GM18505 (cell line): ENCODE measurements around the gene COL26A1.

Experiments
- ATAC-seq: cut with Tn5 transposase; IDR thresholded peaks from one replicate; pipeline ENCODE4 v1.9.1; 2021; ENCODE audit not compliant: unreplicated experiment
- POLR2A ChIP-seq: IDR thresholded peaks from 4 replicates; pipeline ENCODE4 v1.6.1; 2011; ENCODE audit warnings: borderline replicate concordance; ENCODE audit not compliant: insufficient read depth, insufficient read length; ENCODE audit errors: extremely low read depth

COL26A1 gene

GRCh38 chr7:101352920-101353308 lies 9.8 kb upstream of the COL26A1 start:
- ATAC-seq = no peak
- no peak for TF ChIP-seq POLR2A

GRCh38 chr7:101357433-101357832 lies 5.2 kb upstream of the COL26A1 start:
- TF ChIP-seq POLR2A = no peak
- ATAC-seq = no peak

- ATAC-seq = no peak
These were observed 590 bp downstream of the COL26A1 start for GRCh38 chr7:101363196-101363733.

GRCh38 chr7:101363734-101364374 lies 1.2 kb downstream of the COL26A1 start:
- peak; percentile 61 for ATAC-seq
- TF ChIP-seq POLR2A = no peak

More at GRCh38 chr7:101363196-101363733, 590 bp downstream of the COL26A1 start:
- no peak for TF ChIP-seq POLR2A

- no peak for ATAC-seq
- TF ChIP-seq POLR2A = no peak
These were observed 3.3 kb downstream of the COL26A1 start for GRCh38 chr7:101365956-101366355.

- TF ChIP-seq POLR2A = no peak
These were observed 5.0 kb downstream of the COL26A1 start for GRCh38 chr7:101367676-101368075.

GRCh38 chr7:101368422-101369165 lies 5.9 kb downstream of the COL26A1 start:
- TF ChIP-seq POLR2A = no peak
- no peak for ATAC-seq

More at GRCh38 chr7:101367676-101368075, 5.0 kb downstream of the COL26A1 start:
- no peak for ATAC-seq

- no peak for ATAC-seq
- no peak for TF ChIP-seq POLR2A
These were observed 8.2 kb downstream of the COL26A1 start for GRCh38 chr7:101370836-101371235.

GRCh38 chr7:101373812-101374614 lies 11.3 kb downstream of the COL26A1 start:
- TF ChIP-seq POLR2A = no peak
- ATAC-seq = no peak

GRCh38 chr7:101374990-101375389 lies 12.3 kb downstream of the COL26A1 start:
- ATAC-seq = no peak

GRCh38 chr7:101376601-101377000 lies 13.9 kb downstream of the COL26A1 start:
- TF ChIP-seq POLR2A = no peak
- ATAC-seq = no peak

More at GRCh38 chr7:101374990-101375389, 12.3 kb downstream of the COL26A1 start:
- TF ChIP-seq POLR2A = no peak

- no peak for ATAC-seq
- TF ChIP-seq POLR2A = no peak
These were observed 14.6 kb downstream of the COL26A1 start for GRCh38 chr7:101377189-101377736.

GRCh38 chr7:101378751-101379174 lies 16.1 kb downstream of the COL26A1 start:
- no peak for ATAC-seq
- no peak for TF ChIP-seq POLR2A
